GM12891 (cell line): Measurements from ENCODE around the gene CACNA2D2.

Experiments
- POLR2A ChIP-seq: IDR thresholded peaks from 2 replicates; pipeline ENCODE4 v1.6.1; 2011; ENCODE audit warnings: low read depth, low read length, control low read depth
- POLR2AphosphoS5 ChIP-seq: IDR thresholded peaks from 2 replicates; pipeline ENCODE4 v1.6.1; 2011; ENCODE audit warnings: low read depth, low read length, control low read depth
- SPI1 ChIP-seq: IDR thresholded peaks from 2 replicates; pipeline ENCODE4 v1.6.1; 2011; ENCODE audit warnings: low read depth, low read length, control low read depth
- TAF1 ChIP-seq: IDR thresholded peaks from 2 replicates; pipeline ENCODE4 v1.6.1; 2011; ENCODE audit warnings: low read depth, low read length, control low read depth

GRCh38 chr3:50385754-50386153 lies 117.7 kb downstream of the CACNA2D2 start:
- no peak for TF ChIP-seq POLR2AphosphoS5
- TF ChIP-seq TAF1: no peak
- TF ChIP-seq SPI1: no peak
- no peak for TF ChIP-seq POLR2A
